ENCODE data around the gene XAF1. TPM values are rescaled to one million over a fixed set of nuclear protein-coding genes. Genes with fewer than 3 reads are reported as not detected.

Gene XAF1
- polyA plus RNA-seq, 3 donors: 28.4 to 45.9 (median 31.9) TPM

- no peaks in the 10 kb centered on the region for H4K20me1 ChIP-seq (ENCODE audit: insufficient read depth, low read length)
- H3K36me3 Mint-ChIP-seq: peaks cover 0 to 8% of the 10 kb centered on the region in 2 donors
- peaks cover 34% of the 10 kb centered on the region for H3K4me1 Mint-ChIP-seq
- H3K4me3 Mint-ChIP-seq: peak overlapping the region; percentile 63 to 87
- peak overlapping the region; percentile 32 for H3K9ac ChIP-seq (ENCODE audit: insufficient read depth, low read length, poor library complexity, severe bottlenecking)
- H3K4me3 ChIP-seq (replicated peaks in 1 of 3; ENCODE audit: low read depth in 2 of 3, low read length in 3 of 3): peak overlapping the region in 1 of 3 experiments; percentile 58
- no peak overlapping the region for H3K27ac ChIP-seq (ENCODE audit: low read depth in 1 of 2, low read length in 2 of 2)
- H3K27me3 ChIP-seq (ENCODE audit: control insufficient read depth in 2 of 2, insufficient read depth in 2 of 2, low read length in 2 of 2): peaks cover 12 to 36% of the 10 kb centered on the region in 2 donors
- H3K36me3 ChIP-seq (replicated peaks in 1 of 2; ENCODE audit: control insufficient read depth in 1 of 2, insufficient read depth in 2 of 2, low read length in 2 of 2): no peaks in the 10 kb centered on the region
- peaks cover 0 to 29% (median 17%) of the 10 kb centered on the region in 7 donors for H3K9me3 Mint-ChIP-seq
- intact Hi-C loops (cut with micrococcal nuclease): no loop called here
- no peak for DNase-seq
- H3K9me3 ChIP-seq (replicated peaks in 1 of 2; ENCODE audit: control insufficient read depth in 1 of 2, insufficient read depth in 1 of 2, low read length in 2 of 2): peaks cover 3 to 9% of the 10 kb centered on the region in 2 donors
- H2AFZ ChIP-seq (ENCODE audit: insufficient read depth, low read depth, low read length, poor library complexity, severe bottlenecking): peak overlapping the region; percentile 59
- H3K4me1 ChIP-seq (ENCODE audit: control insufficient read depth in 1 of 2, insufficient read depth in 2 of 2, low read length in 2 of 2): peaks cover 32 to 33% of the 10 kb centered on the region in 2 donors
- H3K79me2 ChIP-seq (ENCODE audit: insufficient read depth, low read length): no peaks in the 10 kb centered on the region
- WGBS (ENCODE audit: insufficient coverage): 17% methylated on average over 29 of the region's 29 CpGs
- TF ChIP-seq CTCF (IDR thresholded peaks at IDR 0.05): no peak
- peaks cover 38 to 50% (median 42%) of the 10 kb centered on the region in 3 donors for H3K27me3 Mint-ChIP-seq (ENCODE audit: low read depth in 3 of 3)
- peak overlapping the region in 1 of 7 donors; percentile 81 for H3K27ac Mint-ChIP-seq
- peak overlapping the region; percentile 69 for H3K4me2 ChIP-seq (replicated peaks; ENCODE audit: extremely low read depth, low read length, poor library complexity, severe bottlenecking)
Measured at GRCh38 chr17:6713918-6714271, 42.0 kb upstream of the XAF1 start.

- no peak overlapping the region for H3K9ac ChIP-seq (ENCODE audit: insufficient read depth, low read length, poor library complexity, severe bottlenecking)
Measured at GRCh38 chr17:6714315-6714874, 41.5 kb upstream of the XAF1 start.

More at GRCh38 chr17:6714315-6714874, 41.5 kb upstream of the XAF1 start:
- Mint-ChIP-seq H3K27ac (peak overlapping the region in 1 of 7 donors; percentile 81), H3K4me3 (peak overlapping the region; percentile 24 to 87), H3K36me3 (peaks cover 0 to 8% of the 10 kb centered on the region in 2 donors), H3K27me3 (ENCODE audit: low read depth in 3 of 3) (peaks cover 38 to 50% (median 44%) of the 10 kb centered on the region in 3 donors), H3K4me1 (peaks cover 34% of the 10 kb centered on the region), H3K9me3 (peaks cover 0 to 29% (median 17%) of the 10 kb centered on the region in 7 donors)
- H4K20me1 ChIP-seq (ENCODE audit: insufficient read depth, low read length): no peaks in the 10 kb centered on the region
- H2AFZ ChIP-seq (ENCODE audit: insufficient read depth, low read depth, low read length, poor library complexity, severe bottlenecking): no peak overlapping the region
- TF ChIP-seq CTCF (IDR thresholded peaks at IDR 0.05): no peak
- no peak for DNase-seq
- no peak overlapping the region for H3K27ac ChIP-seq (ENCODE audit: low read depth in 1 of 2, low read length in 2 of 2)
- no peaks in the 10 kb centered on the region for H3K79me2 ChIP-seq (ENCODE audit: insufficient read depth, low read length)
- WGBS (ENCODE audit: insufficient coverage): 89% methylated on average over 5 of the region's 7 CpGs
- peaks cover 32 to 33% of the 10 kb centered on the region in 2 donors for H3K4me1 ChIP-seq (ENCODE audit: control insufficient read depth in 1 of 2, insufficient read depth in 2 of 2, low read length in 2 of 2)
- intact Hi-C loops (cut with micrococcal nuclease): no loop called here
- H3K4me2 ChIP-seq (replicated peaks; ENCODE audit: extremely low read depth, low read length, poor library complexity, severe bottlenecking): no peak overlapping the region
- H3K27me3 ChIP-seq (ENCODE audit: control insufficient read depth in 2 of 2, insufficient read depth in 2 of 2, low read length in 2 of 2): peaks cover 14 to 37% of the 10 kb centered on the region in 2 donors
- peaks cover 3 to 9% of the 10 kb centered on the region in 2 donors for H3K9me3 ChIP-seq (replicated peaks in 1 of 2; ENCODE audit: control insufficient read depth in 1 of 2, insufficient read depth in 1 of 2, low read length in 2 of 2)
- H3K4me3 ChIP-seq (replicated peaks in 1 of 3; ENCODE audit: low read depth in 2 of 3, low read length in 3 of 3): no peak overlapping the region
- no peaks in the 10 kb centered on the region for H3K36me3 ChIP-seq (replicated peaks in 1 of 2; ENCODE audit: control insufficient read depth in 1 of 2, insufficient read depth in 2 of 2, low read length in 2 of 2)

All from CD14-positive monocyte (primary cell).